ENCODE data around the gene SUPT3H. TPM values are rescaled to one million over a fixed set of nuclear protein-coding genes. Genes with fewer than 3 reads are reported as not detected.

The SUPT3H gene
- polyA plus RNA-seq, 1 donor (not counting 4 experiments of a cell fraction or from before 2014, with no cell fraction given), result 7.6 TPM

DNA sequence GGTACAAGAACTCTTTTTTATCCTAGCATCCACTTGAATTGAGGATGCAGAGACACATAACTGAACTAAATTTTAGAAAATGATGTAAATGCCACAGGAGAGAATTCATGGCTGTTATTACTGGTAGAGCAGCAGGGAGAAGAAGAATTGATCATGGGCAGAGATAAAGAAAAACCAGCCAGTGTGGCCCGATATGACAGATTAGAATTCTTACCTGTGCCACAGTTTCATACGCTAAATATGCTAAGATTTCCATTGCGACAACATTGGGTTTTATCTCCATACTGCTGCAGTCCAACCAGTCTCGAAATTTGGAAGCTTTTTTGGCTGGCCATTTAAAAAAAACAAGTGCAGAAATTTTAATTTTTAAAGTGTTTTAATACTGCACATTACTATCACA, 423.5 kb downstream of the SUPT3H start:
- Histone ChIP-seq H3K4me2 (ENCODE audit: control insufficient read depth, extremely low read depth, insufficient read depth, low read depth, low read length) (no peak overlapping the region), H3K9me3 (ENCODE audit: control insufficient read depth, low read depth, low read length) (no peaks in the 10 kb centered on the region), H3K27me3 (ENCODE audit: control insufficient read depth, extremely low read depth, insufficient read depth, low read length) (no peaks in the 10 kb centered on the region), H3K4me1 (ENCODE audit: control insufficient read depth, extremely low read depth, insufficient read depth, low read length) (no peaks in the 10 kb centered on the region), H3K36me3 (ENCODE audit: control insufficient read depth in 2 of 2, extremely low read depth in 1 of 2, insufficient read depth in 2 of 2, low read length in 2 of 2) (no peaks in the 10 kb centered on the region), H3K27ac (ENCODE audit: control insufficient read depth, insufficient read depth, low read length) (no peak overlapping the region), H2AFZ (ENCODE audit: control insufficient read depth, low read length) (no peak overlapping the region), H4K20me1 (ENCODE audit: control insufficient read depth, extremely low read depth, insufficient read depth, low read length) (no peaks in the 10 kb centered on the region), H3K9me1 (ENCODE audit: control insufficient read depth, extremely low read depth, insufficient read depth, low read length) (no peaks in the 10 kb centered on the region), H3K4me3 (ENCODE audit: control insufficient read depth in 2 of 3, extremely low read depth in 1 of 3, insufficient read depth in 2 of 3, low read depth in 1 of 3, low read length in 3 of 3) (no peak overlapping the region), H3K79me2 (ENCODE audit: control insufficient read depth, insufficient read depth, low read length) (no peaks in the 10 kb centered on the region), H3K9ac (ENCODE audit: control insufficient read depth, extremely low read depth, insufficient read depth, low read length) (no peak overlapping the region)
- no peak for FAIRE-seq
- dilution Hi-C loops (cut with MboI; ENCODE audit: extremely low pct_ligation_motif_present, low sequenced_read_pairs), result no loop called here
- TF ChIP-seq, protein P1, sequence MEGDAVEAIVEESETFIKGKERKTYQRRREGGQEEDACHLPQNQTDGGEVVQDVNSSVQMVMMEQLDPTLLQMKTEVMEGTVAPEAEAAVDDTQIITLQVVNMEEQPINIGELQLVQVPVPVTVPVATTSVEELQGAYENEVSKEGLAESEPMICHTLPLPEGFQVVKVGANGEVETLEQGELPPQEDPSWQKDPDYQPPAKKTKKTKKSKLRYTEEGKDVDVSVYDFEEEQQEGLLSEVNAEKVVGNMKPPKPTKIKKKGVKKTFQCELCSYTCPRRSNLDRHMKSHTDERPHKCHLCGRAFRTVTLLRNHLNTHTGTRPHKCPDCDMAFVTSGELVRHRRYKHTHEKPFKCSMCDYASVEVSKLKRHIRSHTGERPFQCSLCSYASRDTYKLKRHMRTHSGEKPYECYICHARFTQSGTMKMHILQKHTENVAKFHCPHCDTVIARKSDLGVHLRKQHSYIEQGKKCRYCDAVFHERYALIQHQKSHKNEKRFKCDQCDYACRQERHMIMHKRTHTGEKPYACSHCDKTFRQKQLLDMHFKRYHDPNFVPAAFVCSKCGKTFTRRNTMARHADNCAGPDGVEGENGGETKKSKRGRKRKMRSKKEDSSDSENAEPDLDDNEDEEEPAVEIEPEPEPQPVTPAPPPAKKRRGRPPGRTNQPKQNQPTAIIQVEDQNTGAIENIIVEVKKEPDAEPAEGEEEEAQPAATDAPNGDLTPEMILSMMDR (optimal IDR thresholded peaks at IDR 0.05 in 1 of 3, IDR thresholded peaks at IDR 0.05 in 1 of 3, conservative IDR thresholded peaks at IDR 0.05 in 1 of 3; ENCODE audit: extremely low read depth in 1 of 3, insufficient read depth in 2 of 3, low read length in 3 of 3), result no peak
- TF ChIP-seq EZH2 (IDR thresholded peaks at IDR 0.05; ENCODE audit: low read length), result no peak
- DNase-seq (ENCODE audit: low read depth, low spot score), result no peak

- no peaks in the 10 kb centered on the region for H3K79me2 ChIP-seq (ENCODE audit: control insufficient read depth, insufficient read depth, low read length)
- no peak overlapping the region for H3K9ac ChIP-seq (ENCODE audit: control insufficient read depth, extremely low read depth, insufficient read depth, low read length)
- H3K36me3 ChIP-seq (ENCODE audit: control insufficient read depth in 2 of 2, extremely low read depth in 1 of 2, insufficient read depth in 2 of 2, low read length in 2 of 2), result no peaks in the 10 kb centered on the region
- H4K20me1 ChIP-seq (ENCODE audit: control insufficient read depth, extremely low read depth, insufficient read depth, low read length), result no peaks in the 10 kb centered on the region
- H3K27ac ChIP-seq (ENCODE audit: control insufficient read depth, insufficient read depth, low read length), result no peak overlapping the region
- no peak overlapping the region for H2AFZ ChIP-seq (ENCODE audit: control insufficient read depth, low read length)
- dilution Hi-C loops (cut with MboI; ENCODE audit: extremely low pct_ligation_motif_present, low sequenced_read_pairs), result no loop called here
- DNase-seq (ENCODE audit: low read depth, low spot score) (no peak), FAIRE-seq (no peak)
- H3K9me3 ChIP-seq (ENCODE audit: control insufficient read depth, low read depth, low read length), result no peaks in the 10 kb centered on the region
- no peak overlapping the region for H3K4me3 ChIP-seq (ENCODE audit: control insufficient read depth in 2 of 3, extremely low read depth in 1 of 3, insufficient read depth in 2 of 3, low read depth in 1 of 3, low read length in 3 of 3)
- no peak overlapping the region for H3K4me2 ChIP-seq (ENCODE audit: control insufficient read depth, extremely low read depth, insufficient read depth, low read depth, low read length)
- H3K4me1 ChIP-seq (ENCODE audit: control insufficient read depth, extremely low read depth, insufficient read depth, low read length), result no peaks in the 10 kb centered on the region
- TF ChIP-seq, protein P1 (optimal IDR thresholded peaks at IDR 0.05 in 1 of 3, IDR thresholded peaks at IDR 0.05 in 1 of 3, conservative IDR thresholded peaks at IDR 0.05 in 1 of 3; ENCODE audit: extremely low read depth in 1 of 3, insufficient read depth in 2 of 3, low read length in 3 of 3), result no peak
- no peak for TF ChIP-seq EZH2 (IDR thresholded peaks at IDR 0.05; ENCODE audit: low read length)
- no peaks in the 10 kb centered on the region for H3K27me3 ChIP-seq (ENCODE audit: control insufficient read depth, extremely low read depth, insufficient read depth, low read length)
- no peaks in the 10 kb centered on the region for H3K9me1 ChIP-seq (ENCODE audit: control insufficient read depth, extremely low read depth, insufficient read depth, low read length)
Observed at GRCh38 chr6:44951253-44951747, 426.4 kb downstream of the SUPT3H start.
